HG03442 (cell line): ENCODE measurements around the gene IL11RA.

Experiments
- ATAC-seq: cut with Tn5 transposase; IDR thresholded peaks from one replicate; pipeline ENCODE4 v1.9.1; 2021; ENCODE audit warnings: mild to moderate bottlenecking, moderate library complexity; ENCODE audit not compliant: unreplicated experiment

Gene IL11RA

DNA sequence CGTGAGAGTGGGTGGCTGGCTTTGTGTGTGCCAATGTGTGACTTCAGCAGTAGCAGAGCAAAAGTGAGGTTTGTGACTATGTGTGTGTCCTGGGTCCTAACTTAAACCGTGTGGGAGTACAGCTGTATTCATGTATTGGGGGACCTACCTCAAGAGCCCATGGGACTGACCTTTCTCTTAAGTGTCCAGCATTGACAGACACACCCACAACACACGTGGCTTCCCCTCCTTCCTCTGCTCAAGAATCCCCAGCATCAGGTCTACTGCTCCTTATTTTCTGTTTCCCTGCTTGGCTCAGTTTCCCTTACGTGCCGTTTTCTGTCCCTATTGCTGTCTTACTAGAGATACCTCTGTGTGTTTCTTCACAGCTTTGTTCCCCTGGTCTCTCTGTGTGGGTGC, 616 bp downstream of the IL11RA start:
- no peak for ATAC-seq

DNA sequence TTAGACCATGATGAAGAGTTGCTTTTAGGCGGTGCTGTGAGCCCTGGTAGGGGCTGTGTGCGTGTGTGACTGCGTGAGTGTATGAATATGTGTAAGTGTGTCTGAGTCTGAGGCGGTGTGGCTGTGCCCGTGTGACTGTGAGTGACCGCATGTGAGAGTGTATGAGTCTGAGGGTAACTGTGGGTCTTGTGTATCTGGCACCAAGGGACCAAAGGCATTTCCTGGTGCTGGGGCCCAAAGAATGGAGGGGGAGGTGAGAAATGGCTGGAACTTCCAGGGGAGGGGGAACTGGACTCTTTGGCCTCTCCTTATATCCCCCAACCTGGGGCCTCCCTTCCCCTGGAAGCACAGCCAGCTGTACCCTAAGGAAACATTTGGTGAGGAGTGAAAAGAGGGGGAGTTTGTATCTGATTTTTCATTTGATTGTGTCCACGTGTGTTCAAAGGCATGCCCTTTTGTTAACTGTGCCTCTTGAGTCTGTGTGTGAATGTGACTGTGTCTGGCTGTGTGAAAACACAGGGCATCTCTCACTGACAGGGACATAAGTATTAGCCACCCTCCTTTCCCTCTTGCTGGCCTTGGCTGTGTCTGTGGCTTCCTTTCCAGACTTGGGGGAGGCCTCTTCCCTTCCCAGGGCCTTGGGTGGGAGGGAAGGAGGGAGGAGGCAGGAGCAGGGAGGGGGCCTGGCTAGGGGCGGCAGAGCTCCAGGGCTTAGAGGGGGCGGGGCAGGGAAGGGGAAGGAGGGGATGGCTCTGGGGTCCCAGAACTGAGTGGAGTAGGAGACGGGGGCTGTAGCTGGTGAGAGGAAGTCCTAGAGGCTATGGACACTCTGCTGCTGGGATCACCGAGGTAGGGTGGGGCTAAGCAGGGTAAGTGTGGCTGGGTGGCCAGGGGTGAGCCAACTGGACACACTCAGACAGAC, 1.4 kb downstream of the IL11RA start:
- no peak for ATAC-seq

GRCh38 chr9:34654323-34655051, 2.5 kb downstream of the IL11RA start:
- no peak for ATAC-seq

DNA sequence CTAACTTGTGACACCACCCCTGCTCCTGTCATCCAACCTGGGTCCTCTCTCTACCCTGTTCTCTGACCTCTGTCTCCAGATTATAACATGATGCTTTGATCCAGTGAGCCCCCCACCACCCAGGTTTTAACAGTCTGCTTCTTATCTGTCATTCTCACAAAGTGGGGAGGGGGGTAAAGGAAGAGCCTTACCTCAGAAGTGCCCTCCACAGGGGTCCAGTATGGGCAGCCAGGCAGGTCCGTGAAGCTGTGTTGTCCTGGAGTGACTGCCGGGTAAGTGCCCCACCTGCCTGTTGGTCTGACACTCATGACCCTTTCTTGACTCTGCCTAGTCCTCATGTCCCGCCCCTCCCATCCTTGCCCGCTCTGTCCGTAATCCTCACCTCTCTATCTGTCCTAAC, 3.4 kb downstream of the IL11RA start:
- ATAC-seq = no peak

GRCh38 chr9:34656992-34657391, 5.0 kb downstream of the IL11RA start:
- no peak for ATAC-seq

- ATAC-seq = no peak
Observed at GRCh38 chr9:34658461-34658860, 6.5 kb downstream of the IL11RA start.

GRCh38 chr9:34659592-34660253, 7.7 kb downstream of the IL11RA start:
- ATAC-seq = no peak

DNA sequence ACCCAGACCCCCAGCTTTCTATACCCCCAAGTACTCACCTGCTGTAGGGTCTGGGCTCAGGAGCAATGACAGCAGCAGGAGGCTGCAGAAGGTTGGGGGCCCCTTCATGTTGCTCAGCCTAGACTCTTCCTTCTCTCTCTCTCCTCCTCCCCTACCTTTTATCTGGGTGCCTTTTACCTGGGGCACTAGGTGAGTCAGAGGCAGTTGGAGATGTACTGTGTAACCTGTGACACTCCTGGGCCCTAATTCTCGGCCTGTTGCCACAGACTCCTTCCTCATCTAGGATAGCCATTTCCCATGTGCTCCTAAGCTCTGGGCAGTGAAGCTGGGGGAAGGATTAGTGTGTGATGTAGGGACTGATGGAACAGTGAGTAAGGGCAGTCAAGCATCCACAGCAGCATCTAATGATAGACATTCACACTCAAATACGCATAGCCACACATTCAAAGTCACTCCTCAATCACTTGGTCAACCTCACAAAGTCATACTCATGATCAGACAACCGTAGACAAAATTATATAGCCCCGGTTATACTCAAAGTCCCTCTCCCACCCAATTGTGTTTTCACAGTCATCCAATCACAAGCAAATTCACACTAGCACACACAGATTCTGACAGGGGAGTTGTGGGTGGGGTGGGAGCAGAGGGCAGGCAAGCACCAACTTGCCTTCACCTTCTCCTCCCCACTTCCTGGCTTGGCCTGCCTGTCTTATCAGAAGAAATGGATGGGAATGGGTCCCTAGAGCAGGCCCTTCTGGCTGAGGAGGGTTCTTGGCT, 10.7 kb downstream of the IL11RA start, which contains the start of gene CCL27:
Gene CCL27, minus strand, starts transcription at position 132 of the 777 bp plus-strand sequence. Its CDS starts 24 bp downstream, at position 108.
- ATAC-seq = no peak

- no peak for ATAC-seq
Observed at GRCh38 chr9:34663303-34663605, 11.3 kb downstream of the IL11RA start.

- ATAC-seq = peak; percentile 38
Observed at GRCh38 chr9:34664281-34665066, 12.5 kb downstream of the IL11RA start.

DNA sequence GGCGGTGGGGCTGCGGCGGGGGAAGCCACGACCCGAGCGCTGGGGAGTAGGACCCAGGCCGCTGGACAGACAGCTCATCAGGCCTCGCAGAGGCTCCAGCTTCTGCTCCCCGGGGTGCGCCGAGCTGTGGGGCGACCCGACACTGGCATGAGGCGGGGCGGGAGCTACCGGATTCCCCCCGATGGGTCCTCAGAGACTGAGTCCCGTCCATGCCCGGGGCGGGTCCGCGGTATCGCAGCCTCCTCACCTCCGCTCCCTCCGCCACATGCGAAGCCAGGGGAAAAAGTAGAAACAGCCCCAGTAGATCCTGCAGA, 13.0 kb downstream of the IL11RA start:
- peak; percentile 24 for ATAC-seq

- peak; percentile 57 for ATAC-seq
Observed at GRCh38 chr9:34665381-34666250, 13.6 kb downstream of the IL11RA start.

- ATAC-seq = no peak
Observed at GRCh38 chr9:34669809-34670562, 18.0 kb downstream of the IL11RA start.

GRCh38 chr9:34671307-34671706, 19.3 kb downstream of the IL11RA start:
- ATAC-seq = no peak

- ATAC-seq = no peak
Observed at GRCh38 chr9:34674440-34674839, 22.5 kb downstream of the IL11RA start.

DNA sequence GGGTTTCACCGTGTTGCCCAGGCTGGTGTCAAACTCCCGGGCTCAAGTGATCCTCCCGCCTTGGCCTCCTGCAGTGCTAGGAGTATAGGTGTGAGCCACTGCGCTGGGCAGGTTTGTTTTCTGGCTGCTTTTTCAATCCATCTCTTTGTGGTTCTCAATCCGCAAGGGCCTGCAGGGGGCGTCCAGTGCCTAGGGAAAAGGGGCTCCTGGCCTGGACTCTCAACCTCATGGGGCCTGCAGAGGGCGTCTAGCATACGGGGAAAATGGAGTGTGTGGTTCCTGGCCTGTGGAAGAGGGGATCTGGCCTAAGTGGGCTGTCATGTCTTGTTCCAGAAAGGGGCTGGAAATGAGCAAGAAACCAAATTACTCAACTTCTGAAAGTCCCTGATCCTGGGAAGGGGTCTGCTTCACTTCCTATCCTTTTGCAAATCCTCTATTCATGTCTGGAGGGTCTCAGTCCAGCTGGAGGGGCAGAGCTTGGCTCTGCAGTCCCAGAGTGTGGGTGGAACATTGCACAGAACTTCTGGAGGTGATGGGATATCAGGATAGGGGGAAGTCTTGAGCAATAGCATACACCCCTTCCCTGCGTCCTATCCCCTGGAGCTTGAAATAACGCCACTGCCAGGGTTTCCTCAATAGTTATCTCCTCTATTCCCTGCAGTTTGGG, 23.2 kb downstream of the IL11RA start:
- ATAC-seq = no peak

GRCh38 chr9:34675869-34676268, 23.9 kb downstream of the IL11RA start:
- no peak for ATAC-seq

GRCh38 chr9:34684145-34684544, 32.2 kb downstream of the IL11RA start:
- ATAC-seq = no peak
